GM12865 (cell line): Measurements from ENCODE around the gene MAPKAPK3.

Experiments used
- DNase-seq: peaks from one replicate; pipeline ENCODE4 v3.0.0; 2010; ENCODE audit warnings: low read depth
- H3K4me3 ChIP-seq: 2 replicates; pipeline ENCODE4 v1.5.1; 2011; ENCODE audit warnings: mild to moderate bottlenecking, low read depth, low read length, control low read depth
- CTCF ChIP-seq: IDR thresholded peaks from 2 replicates; pipeline ENCODE4 v1.5.1; 2011; ENCODE audit warnings: low read length, control low read depth, low read depth, inconsistent platforms; ENCODE audit not compliant: insufficient read depth; ENCODE audit errors: missing control alignments

MAPKAPK3 gene

GRCh38 chr3:50604628-50605588, 12.0 kb upstream of the MAPKAPK3 start:
- no peak overlapping the region for H3K4me3 ChIP-seq
- TF ChIP-seq CTCF: no peak
- no peak for DNase-seq

GRCh38 chr3:50605901-50606326, 11.0 kb upstream of the MAPKAPK3 start:
- no peak for TF ChIP-seq CTCF
- DNase-seq: no peak
- H3K4me3 ChIP-seq: no peak overlapping the region

GRCh38 chr3:50606596-50606995, 10.4 kb upstream of the MAPKAPK3 start:
- DNase-seq: no peak
- H3K4me3 ChIP-seq: no peak overlapping the region
- TF ChIP-seq CTCF: no peak

GRCh38 chr3:50607271-50608091, 9.5 kb upstream of the MAPKAPK3 start:
- no peak for TF ChIP-seq CTCF
- no peak for DNase-seq
- no peak overlapping the region for H3K4me3 ChIP-seq

- TF ChIP-seq CTCF: no peak
- DNase-seq: no peak
- H3K4me3 ChIP-seq: no peak overlapping the region
Observed at GRCh38 chr3:50608278-50608677, 8.7 kb upstream of the MAPKAPK3 start.

GRCh38 chr3:50609071-50609762, 7.7 kb upstream of the MAPKAPK3 start:
- DNase-seq: no peak
- TF ChIP-seq CTCF: no peak
- H3K4me3 ChIP-seq: no peak overlapping the region
